Measurements from ENCODE around the gene MED4. TPM values are rescaled to one million over a fixed set of nuclear protein-coding genes. Genes with fewer than 3 reads are reported as not detected.

Gene MED4
- total RNA-seq, 1 donor from 2014 or later: 43.4 TPM

- DNase-seq: no peak
- no peak for ATAC-seq
- intact Hi-C loops (cut with micrococcal nuclease): no loop called here
Observed at GRCh38 chr13:48050550-48050949, 44.4 kb downstream of the MED4 start.

DNA sequence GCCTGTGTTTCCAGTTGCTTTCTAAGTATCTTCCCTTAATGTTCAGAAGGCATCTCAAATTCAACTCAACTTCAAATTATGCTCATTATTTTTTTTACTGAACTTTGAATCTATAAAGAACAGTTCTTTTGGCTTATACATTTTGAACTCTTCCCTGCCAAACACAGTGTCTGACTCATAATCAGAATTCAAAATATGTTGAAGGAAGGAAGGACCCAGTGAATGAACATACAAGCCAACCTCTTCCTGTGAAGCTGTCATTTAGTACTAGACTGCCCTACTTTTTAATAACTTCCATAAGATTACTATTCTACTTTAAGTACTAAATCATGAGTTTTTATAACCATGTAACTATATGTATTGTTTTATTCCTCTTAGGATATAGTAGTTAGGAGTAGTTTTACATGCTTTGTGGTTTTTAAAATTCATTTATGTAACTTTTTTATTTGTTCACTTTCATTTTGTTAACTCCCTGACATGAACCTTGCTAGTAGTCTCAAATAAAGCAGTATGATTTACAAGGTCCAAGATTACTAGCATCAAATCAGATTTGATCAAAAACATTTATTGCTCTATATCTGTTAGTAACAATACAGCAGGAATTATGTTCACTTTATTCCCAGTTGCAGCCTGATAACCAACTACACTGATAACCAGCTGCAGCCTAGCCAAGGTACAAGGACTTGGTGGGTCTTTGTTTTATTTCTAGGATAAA is 51.0 kb downstream of the MED4 start:
- ATAC-seq: no peak
- intact Hi-C loops (cut with micrococcal nuclease): no loop called here
- no peak for DNase-seq

DNA sequence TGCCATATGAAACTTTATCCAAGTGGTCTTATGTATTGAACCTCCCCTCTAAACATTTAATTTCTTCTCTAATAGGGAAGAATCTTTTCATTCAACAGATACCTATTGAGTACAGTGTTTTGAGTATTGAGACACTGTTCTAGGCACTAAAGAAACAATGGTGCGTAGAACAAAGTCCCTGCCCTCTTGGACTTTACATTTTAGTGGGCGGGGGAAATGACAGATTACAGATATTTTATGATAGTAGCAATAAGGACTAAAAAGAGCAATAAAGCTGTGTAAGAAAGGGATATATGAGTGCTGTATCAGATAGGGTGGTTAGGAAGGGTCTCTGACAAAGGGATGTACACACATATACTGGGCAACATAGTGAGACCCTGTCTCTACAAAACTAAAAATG is 52.0 kb downstream of the MED4 start:
- DNase-seq (no peak), ATAC-seq (no peak)
- intact Hi-C loops (cut with micrococcal nuclease): no loop called here

DNA sequence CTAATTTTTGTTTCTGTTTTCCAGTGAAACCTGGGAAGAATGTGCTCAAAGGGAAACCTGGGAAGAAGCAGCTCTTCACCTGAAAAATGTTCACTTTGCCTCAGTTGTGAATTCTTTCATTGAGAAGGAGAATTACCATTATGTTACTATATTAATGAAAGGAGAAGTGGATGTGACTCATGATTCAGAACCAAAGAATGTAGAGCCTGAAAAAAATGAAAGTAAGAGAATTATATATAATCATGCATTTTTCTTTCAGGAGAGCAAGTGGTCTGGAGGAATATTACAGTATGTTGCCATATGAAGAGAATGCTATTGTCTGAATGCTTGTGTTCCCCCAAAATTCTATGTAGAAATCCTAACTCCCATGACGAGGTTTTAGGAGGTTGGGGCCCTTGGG is 54.0 kb downstream of the MED4 start:
- no peak for DNase-seq
- intact Hi-C loops (cut with micrococcal nuclease): no loop called here
- ATAC-seq: no peak

- DNase-seq: no peak
- no peak for ATAC-seq
- intact Hi-C loops (cut with micrococcal nuclease): no loop called here
Observed at GRCh38 chr13:48040049-48040448, 54.9 kb downstream of the MED4 start.

DNA sequence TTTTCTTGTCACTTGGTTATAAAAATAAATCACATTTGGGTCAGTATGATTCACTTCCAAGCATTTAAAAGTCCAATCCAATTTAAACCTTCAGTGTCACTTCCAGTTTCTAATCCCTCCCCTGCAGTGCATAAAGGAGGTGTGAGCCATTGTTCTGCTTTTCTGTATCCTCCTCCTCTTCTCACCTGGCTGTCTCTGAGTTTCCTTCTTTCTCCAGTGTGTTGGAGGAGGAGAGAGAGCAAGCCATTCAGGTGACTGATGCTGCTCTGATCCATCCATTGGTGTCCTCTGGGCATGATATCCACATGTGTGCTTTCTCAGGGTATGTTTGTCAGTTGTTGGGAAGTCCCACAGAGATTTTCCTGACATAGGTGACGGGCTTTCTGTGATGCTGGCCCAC is 56.1 kb downstream of the MED4 start:
- intact Hi-C loops (cut with micrococcal nuclease): no loop called here
- DNase-seq (no peak), ATAC-seq (no peak)

- intact Hi-C loops (cut with micrococcal nuclease): no loop called here
- peak; percentile 99 for ATAC-seq
- DNase-seq: peak; percentile 97
Observed at GRCh38 chr13:48037346-48038173, 57.3 kb downstream of the MED4 start, which contains the start of gene NUDT15. Gene NUDT15, plus strand, starts transcription at chr13:48037726. Its CDS starts 21 bp downstream, at chr13:48037747.

- no peak for ATAC-seq
- DNase-seq: no peak
- intact Hi-C loops (cut with micrococcal nuclease): no loop called here
Observed at GRCh38 chr13:48029859-48030258, 65.0 kb downstream of the MED4 start.

GRCh38 chr13:48028066-48028465 is 66.8 kb downstream of the MED4 start:
- DNase-seq (no peak), ATAC-seq (no peak)
- intact Hi-C loops (cut with micrococcal nuclease): no loop called here

Other genes with a start within 250 kb of the MED4 start
- gene SUCLA2, start 93.8 kb downstream of the MED4 start, total RNA-seq: 167 TPM
- gene NUDT15, start 57.4 kb downstream of the MED4 start, total RNA-seq: 11.7 TPM
- 519 TPM for gene ITM2B, start 138.1 kb upstream of the MED4 start, total RNA-seq
- gene RB1, start 208.6 kb upstream of the MED4 start, total RNA-seq: 34.2 TPM